KBM-7 (cell line): ENCODE results near the gene JPH2.

Experiments used
- DNase-seq: peaks from one replicate; pipeline ENCODE4 v3.0.0-alpha.2; 2015
- in situ Hi-C: fragments of 300-500 bp; cut with MboI; formaldehyde crosslinking; loops from 2 replicates; pipeline ENCODE4 v1.14.3; 2020; ENCODE audit warnings: low sequenced_read_pairs, low pct_unique_long_range_greater_than_20kb, mixed read lengths

Gene JPH2

DNA sequence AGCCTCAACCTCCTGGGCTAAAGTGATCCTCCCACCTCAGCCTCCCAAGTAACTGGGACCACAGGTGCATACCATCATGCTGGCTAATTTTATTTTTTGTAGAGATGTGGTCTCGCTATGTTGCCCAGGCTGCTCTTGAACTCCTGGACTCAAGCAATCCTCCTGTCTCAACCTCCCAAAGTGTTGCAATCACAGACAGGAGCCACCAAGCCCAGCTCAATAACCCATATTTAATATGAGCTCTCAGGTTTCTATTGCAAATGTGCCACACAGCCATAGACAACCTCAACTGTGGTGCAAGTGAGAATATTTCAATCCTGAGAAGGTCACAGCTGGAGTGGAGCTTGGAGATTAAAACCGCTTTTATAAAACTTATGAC, 14.4 kb downstream of the JPH2 start:
- DNase-seq: no peak
- in situ Hi-C loops: no loop called here

DNA sequence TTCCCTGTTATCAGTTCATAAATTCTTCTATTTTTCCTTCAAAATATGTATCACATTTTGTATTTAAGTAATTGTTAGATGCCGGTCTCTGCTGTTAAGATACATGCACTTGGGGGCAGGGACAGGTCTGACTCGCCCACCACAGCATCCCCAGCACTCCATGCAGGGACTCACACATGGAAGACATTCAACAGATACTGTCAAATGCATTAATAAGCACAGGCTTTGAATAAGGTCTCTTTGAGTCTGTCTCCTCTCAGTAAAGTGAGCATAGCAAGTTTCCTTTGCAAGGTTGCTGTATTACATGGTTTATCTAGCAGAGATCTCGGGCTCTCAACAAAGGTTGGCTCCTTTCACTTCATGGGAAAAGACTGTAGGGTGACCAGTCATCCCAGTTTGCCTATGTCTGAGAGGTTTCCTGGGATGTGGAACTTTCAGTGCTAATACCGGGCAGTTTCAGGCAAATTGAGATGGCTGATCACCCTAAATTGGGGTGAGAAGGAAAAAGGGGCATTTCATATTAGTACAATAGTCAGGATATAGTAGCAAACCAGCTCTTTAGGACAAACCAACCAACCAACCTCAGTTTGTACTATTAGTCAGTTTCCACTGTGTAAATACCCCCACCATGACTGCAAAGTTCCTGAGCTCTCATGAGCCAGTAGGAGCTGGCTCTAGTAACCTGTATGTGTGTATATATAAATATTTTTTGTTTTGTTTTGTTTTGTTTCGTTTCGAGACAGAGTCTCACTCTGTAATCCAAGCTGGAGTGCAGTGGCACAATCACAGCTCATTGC, 15.0 kb downstream of the JPH2 start:
- in situ Hi-C loops: no loop called here

DNA sequence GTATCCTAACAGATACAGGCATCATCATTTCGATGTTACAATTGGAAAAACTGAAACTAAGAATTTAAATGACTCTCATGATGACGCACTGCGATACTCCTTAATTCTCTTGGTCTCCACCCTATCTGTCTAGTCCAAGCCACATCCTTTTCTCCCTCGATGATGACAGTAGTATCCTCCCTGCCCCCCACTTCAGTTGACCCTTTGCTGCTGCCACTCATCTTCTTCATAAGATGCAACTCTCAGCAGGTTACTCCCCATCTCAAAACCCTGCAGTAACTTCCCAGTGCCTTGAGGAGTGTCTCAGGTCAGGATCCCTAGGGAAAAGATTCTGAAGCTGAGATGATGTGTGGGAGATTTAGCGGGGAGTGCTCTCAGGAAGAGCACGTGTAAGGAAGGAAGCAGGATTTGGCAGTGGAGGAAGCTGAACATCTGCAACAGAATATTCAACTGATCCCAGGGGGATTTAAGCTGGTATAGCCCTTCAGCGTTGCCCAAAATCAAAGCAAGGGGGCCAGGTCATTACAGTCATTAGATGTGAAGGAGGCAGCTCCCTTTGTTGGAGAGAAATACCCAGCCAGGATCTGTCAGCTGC, 16.1 kb downstream of the JPH2 start:
- in situ Hi-C loops: no loop called here

More for the DNA sequence above, 15.0 kb downstream of the JPH2 start:
- DNase-seq: no peak

DNA sequence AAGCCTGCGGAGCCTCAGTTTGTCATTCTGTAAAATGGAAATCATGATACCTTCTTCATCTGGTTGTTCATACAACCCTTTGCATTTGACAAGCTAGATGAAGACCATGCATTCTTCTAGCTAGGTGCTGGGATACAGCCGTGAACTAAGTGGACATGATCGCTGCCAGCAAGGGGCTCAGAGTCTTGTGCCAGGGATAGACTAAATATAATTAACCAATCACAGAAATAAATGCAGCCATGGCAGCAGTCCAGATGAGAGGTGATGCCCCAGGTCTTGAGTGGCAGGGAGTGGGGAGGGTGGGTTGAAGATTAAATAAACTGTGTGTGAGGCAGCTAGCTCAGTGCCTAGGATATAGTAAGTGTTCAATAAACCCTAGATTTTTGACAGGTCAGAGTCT, 19.3 kb downstream of the JPH2 start:
- in situ Hi-C loops: no loop called here

More for the DNA sequence above, 16.1 kb downstream of the JPH2 start:
- no peak for DNase-seq

DNA sequence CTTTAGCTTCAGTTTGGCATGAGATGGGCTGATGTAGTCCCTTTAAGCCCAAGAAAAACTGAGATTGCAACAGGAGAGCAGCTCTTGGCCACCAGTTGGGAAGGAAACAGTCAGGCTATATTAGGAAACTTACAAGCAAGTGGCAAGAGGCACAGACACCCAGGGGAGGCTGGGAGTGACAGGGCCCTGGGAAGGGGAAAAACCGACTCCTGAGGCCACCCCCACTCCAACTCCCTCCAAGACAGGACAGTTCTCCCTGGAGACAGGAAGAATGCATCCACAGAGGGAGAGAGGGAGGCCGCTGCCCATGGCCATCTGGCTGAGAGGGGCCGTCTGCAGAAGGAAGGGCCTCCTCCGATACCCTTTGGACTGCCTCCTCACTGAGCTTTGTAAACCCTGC, 20.5 kb downstream of the JPH2 start:
- in situ Hi-C loops: no loop called here

More for the DNA sequence above, 19.3 kb downstream of the JPH2 start:
- no peak for DNase-seq

DNA sequence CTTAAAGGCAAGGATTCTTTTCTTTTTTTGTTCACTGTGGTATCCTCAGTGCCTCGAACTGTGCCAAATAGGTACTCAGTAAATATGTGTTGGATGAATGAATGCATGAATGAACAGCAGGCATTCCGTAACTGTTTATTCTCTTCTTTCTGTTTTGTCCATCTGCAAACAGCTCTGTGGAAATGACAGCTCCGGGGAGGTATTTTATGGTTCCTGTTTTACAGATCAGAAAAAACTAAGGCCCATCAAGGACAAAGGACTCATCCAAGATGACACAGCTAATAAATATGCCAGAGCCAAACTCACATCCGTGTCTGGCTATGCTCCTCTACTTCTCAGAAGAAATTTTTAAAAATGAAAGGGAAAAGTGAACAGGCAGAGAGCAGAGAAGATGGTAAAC, 21.0 kb downstream of the JPH2 start:
- in situ Hi-C loops: no loop called here
- DNase-seq: no peak

More for the DNA sequence above, 20.5 kb downstream of the JPH2 start:
- no peak for DNase-seq

DNA sequence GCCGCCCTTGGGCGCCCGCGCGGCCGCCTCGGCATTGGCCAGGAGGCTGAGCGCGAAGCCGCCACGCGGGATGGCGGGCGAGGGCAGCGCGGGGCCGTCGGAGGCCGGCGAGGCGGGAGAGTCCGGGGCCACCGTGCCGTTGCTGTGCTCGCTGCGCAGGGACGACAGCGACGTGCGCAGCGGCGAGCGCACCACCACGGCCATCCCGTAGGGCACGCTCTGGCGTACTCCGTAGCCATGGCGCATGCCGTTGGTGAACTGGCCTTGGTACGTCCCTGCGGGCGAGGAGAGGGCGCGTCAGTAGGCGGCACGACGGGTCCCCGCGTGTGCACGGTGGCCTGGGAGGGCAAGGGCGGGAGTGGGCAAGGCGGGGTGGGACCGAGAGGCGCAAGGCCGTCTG, 26.9 kb downstream of the JPH2 start:
- no peak for DNase-seq
- in situ Hi-C loops: no loop called here

DNA sequence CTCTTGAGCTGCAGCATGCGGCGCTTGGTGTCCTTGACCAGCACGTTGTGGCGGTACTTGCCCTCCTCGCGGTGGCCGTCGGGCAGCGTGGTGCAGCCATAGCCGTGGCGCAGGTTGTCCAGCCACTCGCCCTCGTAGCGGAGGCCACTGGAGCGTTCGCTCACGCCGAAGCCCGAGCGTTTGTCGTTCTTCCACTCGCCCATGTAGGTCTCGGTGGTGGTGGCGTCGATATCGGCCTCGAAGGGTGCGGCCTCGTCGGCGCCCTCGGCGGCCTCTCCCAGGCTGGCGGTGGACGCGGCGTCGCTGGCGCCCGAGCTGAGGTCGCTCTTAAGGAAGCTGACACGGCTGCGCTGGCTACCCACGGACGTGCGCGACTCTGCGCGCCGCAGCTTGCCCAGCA, 27.3 kb downstream of the JPH2 start:
- in situ Hi-C loops: no loop called here
- DNase-seq: no peak

DNA sequence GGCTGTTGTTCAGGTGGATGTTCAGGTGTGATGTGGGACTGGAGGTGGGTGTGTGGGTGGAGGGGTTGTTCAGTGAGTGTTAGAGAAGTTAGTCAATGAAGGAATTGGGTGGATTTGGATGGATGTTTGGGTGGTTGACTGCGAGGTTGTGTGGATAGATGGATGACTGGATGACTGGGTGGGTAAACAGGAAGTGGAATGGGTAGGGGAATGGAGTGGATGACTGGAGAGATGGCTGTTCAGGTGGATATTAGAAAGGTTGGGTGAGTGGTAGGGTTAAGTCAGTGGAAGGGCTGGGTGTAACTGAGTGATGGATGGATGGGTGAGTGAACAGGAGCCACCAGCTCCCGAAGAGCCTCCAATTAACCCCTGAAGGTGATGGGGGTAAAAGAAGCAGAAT, 27.9 kb downstream of the JPH2 start:
- in situ Hi-C loops: no loop called here
- no peak for DNase-seq

DNA sequence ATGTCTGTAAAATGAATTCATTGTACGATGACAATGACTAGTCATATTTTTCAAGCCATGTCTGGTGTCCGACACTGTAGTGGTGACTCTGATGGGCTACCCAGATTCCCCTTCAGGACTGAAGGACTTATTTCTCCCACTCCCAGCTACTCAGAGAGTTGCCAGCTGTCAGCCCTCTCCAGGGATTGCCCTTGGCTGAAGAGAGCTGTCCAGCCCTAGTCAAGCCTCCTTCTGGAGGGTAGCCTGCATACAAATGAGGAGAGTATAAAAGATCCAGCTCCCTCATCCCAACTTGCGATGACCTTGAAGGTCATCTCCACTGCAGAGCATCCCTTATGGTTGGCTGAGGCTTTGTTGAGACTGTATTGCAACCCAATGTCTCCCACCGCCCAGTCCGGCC, 29.9 kb downstream of the JPH2 start:
- in situ Hi-C loops: no loop called here
- no peak for DNase-seq

DNA sequence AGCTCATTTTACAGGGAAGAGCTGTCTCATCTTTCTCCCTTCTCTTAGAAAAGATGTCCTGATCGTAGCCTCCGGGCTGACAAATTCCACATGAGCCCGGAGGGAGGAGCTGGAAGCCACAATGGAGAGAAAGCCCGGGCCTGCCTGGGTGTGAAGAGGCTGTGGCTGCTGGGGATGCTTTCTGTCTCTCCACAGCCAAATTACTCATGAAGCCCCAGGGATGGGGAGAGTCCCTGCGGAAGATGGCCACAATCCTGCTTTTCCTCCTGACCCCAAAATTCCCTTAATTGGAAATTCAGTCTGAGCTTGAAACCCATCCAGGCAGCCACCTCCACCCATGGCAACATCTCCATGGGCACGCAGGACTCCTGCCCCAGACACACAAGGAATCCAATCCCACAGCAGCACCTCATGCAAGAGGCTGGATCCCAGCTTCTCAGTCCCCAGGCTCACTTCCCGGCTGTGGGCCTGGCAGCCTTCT, 32.4 kb downstream of the JPH2 start:
- no peak for DNase-seq
- in situ Hi-C loops: no loop called here

DNA sequence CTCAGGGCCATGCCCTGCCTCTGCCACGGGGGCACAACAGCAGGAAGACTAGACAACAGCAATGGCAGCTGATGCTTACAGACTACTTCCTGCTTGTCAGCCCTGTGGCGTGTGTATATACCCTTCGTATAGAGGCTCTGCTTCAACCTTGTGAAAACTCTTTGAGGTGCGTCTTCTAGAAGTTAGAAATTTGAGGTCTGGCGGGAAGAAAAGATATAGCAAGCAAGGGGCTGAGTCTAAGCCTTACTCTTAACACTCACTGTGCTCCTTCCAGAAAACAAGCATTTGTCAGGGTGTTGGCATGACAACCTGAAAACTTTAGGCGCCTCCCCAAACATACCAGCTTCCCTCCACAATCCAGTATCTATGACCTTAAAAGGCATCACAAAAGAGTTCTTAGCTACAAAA, 33.3 kb downstream of the JPH2 start:
- in situ Hi-C loops: no loop called here
- DNase-seq: no peak

DNA sequence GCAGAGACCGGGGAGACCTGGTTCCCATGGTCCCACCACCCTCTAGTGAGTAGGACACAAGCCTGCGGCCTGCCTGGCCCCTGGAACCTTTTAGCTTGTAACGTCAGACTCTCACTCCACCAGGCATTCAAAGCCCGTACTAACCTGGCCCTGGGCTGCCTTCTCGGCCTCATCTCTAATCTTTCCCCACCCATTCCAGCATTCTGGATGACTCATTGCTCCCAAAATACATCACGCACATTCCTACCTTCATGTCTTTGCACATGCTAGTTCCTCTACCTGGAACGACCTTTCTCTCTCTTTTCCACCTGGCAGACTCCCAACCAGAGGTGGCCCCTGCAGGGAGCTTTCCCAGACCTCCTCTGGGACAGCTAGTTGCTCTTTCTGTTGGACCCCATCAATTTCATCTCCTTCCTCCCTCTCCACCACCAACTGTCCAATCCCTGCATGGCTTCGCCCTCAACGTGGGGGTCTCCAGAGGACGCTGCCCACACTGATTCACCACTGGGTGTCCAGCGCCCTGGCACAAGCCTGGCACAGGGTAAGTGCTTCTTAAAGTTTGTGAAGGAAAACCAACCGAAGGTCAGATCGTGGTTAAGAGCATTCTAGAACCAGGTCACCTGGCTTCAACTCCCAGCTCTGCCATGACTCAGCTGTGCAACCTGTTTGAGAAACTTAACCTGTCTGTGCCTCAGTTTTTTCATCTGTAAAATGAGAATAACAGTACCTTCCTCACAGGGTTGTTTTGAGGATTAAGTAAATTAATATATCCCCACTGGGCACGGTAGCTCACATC, 35.2 kb downstream of the JPH2 start:
- in situ Hi-C loops: no loop called here
- DNase-seq: no peak

DNA sequence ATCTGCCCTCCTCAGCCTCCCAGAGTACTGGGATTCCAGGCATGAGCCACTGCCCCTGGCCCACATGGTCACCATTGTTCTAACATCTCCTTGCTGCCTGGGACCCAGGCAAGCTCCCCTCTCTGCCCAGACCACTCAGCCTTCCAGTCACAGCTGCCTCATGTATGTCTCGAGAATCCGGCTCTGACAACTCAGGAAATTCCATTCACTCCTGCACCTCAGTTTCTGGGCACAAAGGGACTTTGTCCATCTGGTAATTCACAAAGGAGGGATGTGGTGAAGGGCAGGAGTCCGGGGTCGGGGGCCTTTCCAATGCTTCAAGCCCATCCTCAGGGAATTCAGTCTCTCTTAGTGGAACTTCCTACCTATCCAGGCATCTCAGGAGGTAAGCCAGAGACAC, 40.7 kb downstream of the JPH2 start:
- DNase-seq: no peak
- in situ Hi-C loops: no loop called here

DNA sequence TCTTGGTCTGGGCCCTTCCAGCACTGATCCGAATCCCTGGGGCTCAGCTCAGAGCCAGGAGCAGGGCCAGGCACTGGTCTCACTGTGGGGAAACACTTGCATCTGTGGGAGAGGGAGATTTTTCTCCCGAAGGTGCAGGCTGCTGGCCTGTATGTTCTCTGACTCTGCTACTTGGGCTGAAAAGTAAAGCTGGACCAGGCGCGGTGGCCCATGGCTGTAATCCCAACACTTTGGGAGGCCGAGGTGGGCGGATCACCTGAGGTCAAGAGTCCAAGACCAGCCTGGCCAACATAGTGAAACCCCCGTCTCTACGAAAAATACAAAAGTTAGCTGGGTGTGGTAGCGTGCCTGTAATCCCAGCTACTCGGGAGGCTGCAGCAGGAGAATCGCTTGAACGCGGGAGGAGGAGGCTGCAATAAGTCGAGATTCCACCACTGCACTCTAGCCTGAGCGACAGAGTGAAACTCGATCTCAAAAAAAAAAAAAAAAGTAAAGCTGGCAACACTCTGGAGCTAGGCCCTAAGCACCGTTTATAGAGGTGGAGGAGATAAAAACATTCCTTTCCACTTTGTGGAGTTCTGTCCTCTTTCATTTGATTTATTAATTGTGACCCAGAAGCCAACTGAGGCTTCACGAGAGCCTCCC, 41.7 kb downstream of the JPH2 start:
- in situ Hi-C loops: no loop called here
- DNase-seq: no peak

DNA sequence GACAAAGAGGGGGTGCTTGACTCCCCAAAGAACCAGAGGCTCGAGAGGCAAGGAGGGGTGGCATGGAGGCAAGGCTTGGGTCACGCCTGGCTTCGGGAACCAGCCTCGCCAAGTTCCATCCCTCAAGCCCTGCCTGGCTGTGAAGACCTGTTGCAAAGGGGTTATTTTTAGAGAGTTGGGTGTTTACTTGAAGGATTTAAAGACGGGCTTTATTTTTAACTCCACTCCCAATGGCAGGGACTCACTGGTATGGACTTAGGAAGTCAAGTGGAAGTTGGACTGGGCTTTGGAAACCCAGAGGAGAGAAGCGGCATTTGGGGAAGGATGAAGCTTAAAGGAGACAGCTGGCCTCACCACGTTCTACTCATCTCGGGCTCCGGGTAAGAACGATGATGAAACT, 43.1 kb downstream of the JPH2 start:
- DNase-seq: no peak
- in situ Hi-C loops: no loop called here

DNA sequence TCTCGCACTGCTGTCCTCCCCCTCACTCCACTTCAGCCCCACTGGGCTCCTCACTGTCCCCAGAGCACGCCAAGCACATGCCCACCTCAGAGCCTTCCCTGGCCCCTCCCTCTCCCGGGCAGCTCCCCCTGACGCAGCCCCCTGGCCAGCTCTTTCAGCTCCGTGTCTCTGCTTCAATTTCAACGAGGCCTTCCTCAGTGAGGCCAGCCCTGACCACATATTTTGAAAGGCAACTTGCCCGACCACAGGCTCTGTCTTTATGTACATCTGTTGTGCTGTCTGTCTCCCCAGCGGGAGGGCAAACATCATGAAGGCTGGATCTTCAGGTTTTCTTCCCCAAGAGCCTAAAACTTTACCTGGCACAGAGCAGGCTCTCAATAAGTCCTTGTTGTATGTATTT, 44.6 kb downstream of the JPH2 start:
- in situ Hi-C loops: no loop called here
- DNase-seq: no peak

DNA sequence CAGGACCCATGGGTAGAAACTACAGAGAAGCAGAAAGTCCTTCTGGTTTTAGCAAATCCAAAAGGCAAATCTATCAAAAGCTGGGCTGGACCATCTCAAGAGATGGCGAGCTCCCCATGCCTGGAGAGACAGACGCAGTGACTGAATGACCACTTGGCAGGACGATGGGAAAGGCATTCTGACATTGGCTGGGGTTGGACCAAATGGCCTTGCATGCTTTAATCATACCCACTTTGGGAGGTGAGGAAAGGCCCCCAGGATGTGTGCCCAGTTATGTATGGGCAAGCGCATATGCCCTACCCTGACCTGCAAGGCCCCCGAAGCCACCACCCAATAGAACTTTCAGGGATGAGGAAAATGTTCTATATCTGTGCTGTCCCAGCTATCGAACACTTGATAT, 45.1 kb downstream of the JPH2 start:
- in situ Hi-C loops: no loop called here
- no peak for DNase-seq

DNA sequence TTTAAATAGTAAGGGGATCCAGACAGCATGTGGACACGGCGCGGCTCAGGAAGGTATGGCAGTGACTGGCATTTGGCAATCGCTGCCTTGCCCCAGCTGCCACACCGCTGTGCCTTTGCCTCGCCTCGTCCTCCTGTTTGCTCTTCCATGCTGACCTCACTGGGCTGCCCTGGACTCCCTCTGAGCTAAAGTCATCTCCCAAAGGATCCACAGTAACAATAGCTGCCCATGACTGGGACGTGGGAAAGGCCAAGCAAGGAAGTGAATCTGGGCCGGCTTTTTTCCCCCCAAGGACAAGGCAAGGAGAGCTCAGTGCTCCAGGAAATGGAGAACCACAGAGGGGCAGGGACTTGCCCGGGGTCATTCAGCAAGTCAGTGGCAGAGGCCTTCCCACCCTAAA, 48.1 kb downstream of the JPH2 start:
- in situ Hi-C loops: no loop called here
- no peak for DNase-seq
